Keratinocyte (primary cell): ENCODE data around the gene ACTN1. TPM values are rescaled to one million over a fixed set of nuclear protein-coding genes. Genes with fewer than 3 reads are reported as not detected.

Source experiments
- DNase-seq: peaks from one replicate; pipeline ENCODE4 v3.0.0-alpha.2; 2011; ENCODE audit warnings: low read depth, missing footprints, low spot score
- FAIRE-seq: peaks from 2 replicates; lab custom pipeline; 2011; peaks lifted over from hg19 to GRCh38; lab: Jason Lieb, UNC
- H2AFZ ChIP-seq: 2 replicates; pipeline ENCODE4 v1.6.0; 2012; ENCODE audit warnings: low read length, control low read depth, inconsistent platforms; ENCODE audit not compliant: control insufficient read depth
- H3K27ac ChIP-seq: 2 replicates; pipeline ENCODE4 v1.5.1; 2011; ENCODE audit warnings: low read length; ENCODE audit not compliant: control insufficient read depth, insufficient read depth
- H3K27me3 ChIP-seq: 3 replicates; pipeline ENCODE4 v1.6.0; 2011; ENCODE audit warnings: low read length; ENCODE audit not compliant: control insufficient read depth, insufficient read depth; ENCODE audit errors: extremely low read depth
- H3K36me3 ChIP-seq, 2 experiments: 2 replicates in 1 of 2; 3 replicates in 1 of 2; pipeline ENCODE4 v1.5.1; 2011; ENCODE audit warnings: low read length in 2 of 2, mild to moderate bottlenecking in 1 of 2; ENCODE audit not compliant: control insufficient read depth in 2 of 2, insufficient read depth in 2 of 2; ENCODE audit errors: extremely low read depth in 1 of 2
- H3K4me1 ChIP-seq: 3 replicates; pipeline ENCODE4 v1.5.1; 2011; ENCODE audit warnings: low read length; ENCODE audit not compliant: control insufficient read depth, insufficient read depth; ENCODE audit errors: extremely low read depth
- H3K4me2 ChIP-seq: 3 replicates; pipeline ENCODE4 v1.6.0; 2011; ENCODE audit warnings: low read depth, low read length; ENCODE audit not compliant: control insufficient read depth, insufficient read depth; ENCODE audit errors: extremely low read depth
- H3K4me3 ChIP-seq, 3 experiments: fragments of 200-600 bp in 1 of 3; sonication (generic) in 1 of 3; 2 replicates in 2 of 3; 3 replicates in 1 of 3; pipeline ENCODE4 v1.5.1; 2011 to 2016; ENCODE audit warnings: low read length in 3 of 3, mild to moderate bottlenecking in 3 of 3, control low read depth in 2 of 3, inconsistent platforms in 1 of 3, low read depth in 1 of 3, mixed read lengths in 1 of 3, mixed run types in 1 of 3, moderate library complexity in 1 of 3; ENCODE audit not compliant: control insufficient read depth in 2 of 3, insufficient read depth in 2 of 3; ENCODE audit errors: extremely low read depth in 1 of 3
- H3K79me2 ChIP-seq: 2 replicates; pipeline ENCODE4 v1.6.0; 2012; ENCODE audit warnings: low read length; ENCODE audit not compliant: control insufficient read depth, insufficient read depth
- H3K9ac ChIP-seq: 3 replicates; pipeline ENCODE4 v1.6.0; 2011; ENCODE audit warnings: low read length; ENCODE audit not compliant: control insufficient read depth, insufficient read depth; ENCODE audit errors: extremely low read depth
- H3K9me1 ChIP-seq: 3 replicates; pipeline ENCODE4 v1.6.0; 2011; ENCODE audit warnings: low read length; ENCODE audit not compliant: control insufficient read depth, insufficient read depth; ENCODE audit errors: extremely low read depth
- H3K9me3 ChIP-seq: 2 replicates; pipeline ENCODE4 v1.5.1; 2012; ENCODE audit warnings: low read depth, low read length; ENCODE audit not compliant: control insufficient read depth
- H4K20me1 ChIP-seq: 3 replicates; pipeline ENCODE4 v1.6.0; 2011; ENCODE audit warnings: low read length; ENCODE audit not compliant: control insufficient read depth, insufficient read depth; ENCODE audit errors: extremely low read depth
- EZH2 ChIP-seq: IDR thresholded peaks from one replicate; pipeline ENCODE4 v1.6.1; 2012; ENCODE audit warnings: inconsistent platforms, mild to moderate bottlenecking, low read length, moderate library complexity
- dilution Hi-C: fragments of 300-500 bp; cut with MboI; formaldehyde crosslinking; loops from one replicate; pipeline ENCODE4 v1.7.0; 2020; ENCODE audit warnings: low sequenced_read_pairs; ENCODE audit not compliant: extremely low pct_ligation_motif_present
- polyA plus RNA-seq, 5 experiments: library from polyadenylated mRNA; depleted of rRNA in 3 of 5; stranded (reverse) in 3 of 5; stranded (forward) in 1 of 5; unstranded in 1 of 5; fragments of >200 nt; gene quantifications; 1 replicate in 1 of 5; 2 replicates in 3 of 5; 3 replicates in 1 of 5; pipeline versions ENCODE4 v1.2.1 to v1.2.3, GENCODE V29; 2011 to 2012; ENCODE audit warnings: missing spikeins in 2 of 5, low read depth in 1 of 5, low replicate concordance in 1 of 5
- TF ChIP-seq, protein P1 (sequence below), 3 experiments: IDR thresholded peaks in 1 of 3; conservative IDR thresholded peaks in 1 of 3; optimal IDR thresholded peaks in 1 of 3; 2 replicates in 2 of 3; 3 replicates in 1 of 3; pipeline versions ENCODE3 to v1.5.1; 2011; ENCODE audit warnings: low read length in 3 of 3, mild to moderate bottlenecking in 3 of 3, moderate library complexity in 2 of 3, control low read depth in 1 of 3, inconsistent platforms in 1 of 3; ENCODE audit not compliant: insufficient read depth in 2 of 3; ENCODE audit errors: extremely low read depth in 1 of 3

The ACTN1 gene
- polyA plus RNA-seq, 1 donor (not counting 4 experiments of a cell fraction or from before 2014, with no cell fraction given) = 558 TPM

- peaks cover 100% of the 10 kb centered on the region for H3K79me2 ChIP-seq
- TF ChIP-seq, protein P1, sequence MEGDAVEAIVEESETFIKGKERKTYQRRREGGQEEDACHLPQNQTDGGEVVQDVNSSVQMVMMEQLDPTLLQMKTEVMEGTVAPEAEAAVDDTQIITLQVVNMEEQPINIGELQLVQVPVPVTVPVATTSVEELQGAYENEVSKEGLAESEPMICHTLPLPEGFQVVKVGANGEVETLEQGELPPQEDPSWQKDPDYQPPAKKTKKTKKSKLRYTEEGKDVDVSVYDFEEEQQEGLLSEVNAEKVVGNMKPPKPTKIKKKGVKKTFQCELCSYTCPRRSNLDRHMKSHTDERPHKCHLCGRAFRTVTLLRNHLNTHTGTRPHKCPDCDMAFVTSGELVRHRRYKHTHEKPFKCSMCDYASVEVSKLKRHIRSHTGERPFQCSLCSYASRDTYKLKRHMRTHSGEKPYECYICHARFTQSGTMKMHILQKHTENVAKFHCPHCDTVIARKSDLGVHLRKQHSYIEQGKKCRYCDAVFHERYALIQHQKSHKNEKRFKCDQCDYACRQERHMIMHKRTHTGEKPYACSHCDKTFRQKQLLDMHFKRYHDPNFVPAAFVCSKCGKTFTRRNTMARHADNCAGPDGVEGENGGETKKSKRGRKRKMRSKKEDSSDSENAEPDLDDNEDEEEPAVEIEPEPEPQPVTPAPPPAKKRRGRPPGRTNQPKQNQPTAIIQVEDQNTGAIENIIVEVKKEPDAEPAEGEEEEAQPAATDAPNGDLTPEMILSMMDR (optimal IDR thresholded peaks at IDR 0.05 in 1 of 3, IDR thresholded peaks at IDR 0.05 in 1 of 3, conservative IDR thresholded peaks at IDR 0.05 in 1 of 3; ENCODE audit: extremely low read depth in 1 of 3, insufficient read depth in 2 of 3, low read length in 3 of 3) = no peak
- no peak for TF ChIP-seq EZH2
- H3K9me1 ChIP-seq = peaks cover 20% of the 10 kb centered on the region
- DNase-seq (no peak), FAIRE-seq (peak; percentile 20)
- H3K4me1 ChIP-seq = peaks cover 98% of the 10 kb centered on the region
- dilution Hi-C loops = no loop called here
- no peak overlapping the region for H2AFZ ChIP-seq
- peak overlapping the region; percentile 1 for H3K4me2 ChIP-seq
- no peaks in the 10 kb centered on the region for H3K27me3 ChIP-seq
- H3K36me3 ChIP-seq = peaks cover 33 to 53% of the 10 kb centered on the region in 2 experiments
- H3K9ac ChIP-seq = no peak overlapping the region
- no peak overlapping the region for H3K4me3 ChIP-seq
- H3K27ac ChIP-seq = no peak overlapping the region
- no peaks in the 10 kb centered on the region for H3K9me3 ChIP-seq
- H4K20me1 ChIP-seq = peaks cover 72% of the 10 kb centered on the region
Observed at GRCh38 chr14:68958553-68958952, 20.5 kb downstream of the ACTN1 start.

- Histone ChIP-seq H3K36me3 (peaks cover 30 to 54% of the 10 kb centered on the region in 2 experiments), H3K4me1 (peaks cover 98% of the 10 kb centered on the region), H3K9ac (no peak overlapping the region), H3K9me3 (no peaks in the 10 kb centered on the region), H3K27ac (no peak overlapping the region), H3K27me3 (no peaks in the 10 kb centered on the region), H2AFZ (no peak overlapping the region), H3K4me2 (no peak overlapping the region), H3K79me2 (peaks cover 99% of the 10 kb centered on the region), H3K4me3 (no peak overlapping the region), H4K20me1 (peaks cover 72% of the 10 kb centered on the region), H3K9me1 (peaks cover 20% of the 10 kb centered on the region)
- dilution Hi-C loops = no loop called here
- FAIRE-seq = no peak
- no peak for TF ChIP-seq EZH2
- TF ChIP-seq, protein P1 (optimal IDR thresholded peaks at IDR 0.05 in 1 of 3, IDR thresholded peaks at IDR 0.05 in 1 of 3, conservative IDR thresholded peaks at IDR 0.05 in 1 of 3; ENCODE audit: extremely low read depth in 1 of 3, insufficient read depth in 2 of 3, low read length in 3 of 3) = no peak
- DNase-seq = no peak
Observed at GRCh38 chr14:68957775-68958174, 21.3 kb downstream of the ACTN1 start.
